WTC11 (cell line): ENCODE results near the gene SNRPF.

Experiments
- CTCF ChIP-seq: fragments of 200-600 bp; IDR thresholded peaks from 2 replicates; pipeline ENCODE4 v1.8.0; 2022; ENCODE audit warnings: antibody characterized with exemption
- E2F4 ChIP-seq: sonication (generic); formaldehyde crosslinking; IDR thresholded peaks from 2 replicates; pipeline ENCODE4 v1.8.1; 2022; ENCODE audit warnings: low read depth, mild to moderate bottlenecking, moderate library complexity, missing genetic modification reagents, borderline replicate concordance
- E2F5 ChIP-seq: sonication (generic); formaldehyde crosslinking; IDR thresholded peaks from 2 replicates; pipeline ENCODE4 v1.8.1; 2022; ENCODE audit warnings: mild to moderate bottlenecking, moderate library complexity, missing genetic modification reagents
- NR2C2 ChIP-seq: sonication (generic); formaldehyde crosslinking; IDR thresholded peaks from 2 replicates; pipeline ENCODE4 v1.8.0; 2022; ENCODE audit warnings: mild to moderate bottlenecking, missing genetic modification reagents
- SMAD3 ChIP-seq: sonication (generic); formaldehyde crosslinking; IDR thresholded peaks from 2 replicates; pipeline ENCODE4 v1.8.0; 2022; ENCODE audit warnings: missing genetic modification reagents, mild to moderate bottlenecking, borderline replicate concordance

- TF ChIP-seq CTCF: no peak
- no peak for TF ChIP-seq SMAD3 (CRISPR knock-in tag)
- TF ChIP-seq E2F4 (CRISPR knock-in tag): no peak
- TF ChIP-seq NR2C2 (CRISPR knock-in tag): no peak
- no peak for TF ChIP-seq E2F5 (CRISPR knock-in tag)
These were observed 15.7 kb downstream of the SNRPF start for GRCh38 chr12:95874452-95874851.
